SH-SY5Y (cell line): ENCODE data around the gene ATP6V0D1.

Experiments
- GATA2 ChIP-seq: IDR thresholded peaks from 2 replicates; pipeline ENCODE4 v1.6.1; 2011; ENCODE audit warnings: mild to moderate bottlenecking, low read depth, low read length
- GATA3 ChIP-seq: IDR thresholded peaks from 2 replicates; pipeline ENCODE4 v1.6.1; 2011; ENCODE audit warnings: low read depth, mild to moderate bottlenecking, low read length, moderate library complexity

DNA sequence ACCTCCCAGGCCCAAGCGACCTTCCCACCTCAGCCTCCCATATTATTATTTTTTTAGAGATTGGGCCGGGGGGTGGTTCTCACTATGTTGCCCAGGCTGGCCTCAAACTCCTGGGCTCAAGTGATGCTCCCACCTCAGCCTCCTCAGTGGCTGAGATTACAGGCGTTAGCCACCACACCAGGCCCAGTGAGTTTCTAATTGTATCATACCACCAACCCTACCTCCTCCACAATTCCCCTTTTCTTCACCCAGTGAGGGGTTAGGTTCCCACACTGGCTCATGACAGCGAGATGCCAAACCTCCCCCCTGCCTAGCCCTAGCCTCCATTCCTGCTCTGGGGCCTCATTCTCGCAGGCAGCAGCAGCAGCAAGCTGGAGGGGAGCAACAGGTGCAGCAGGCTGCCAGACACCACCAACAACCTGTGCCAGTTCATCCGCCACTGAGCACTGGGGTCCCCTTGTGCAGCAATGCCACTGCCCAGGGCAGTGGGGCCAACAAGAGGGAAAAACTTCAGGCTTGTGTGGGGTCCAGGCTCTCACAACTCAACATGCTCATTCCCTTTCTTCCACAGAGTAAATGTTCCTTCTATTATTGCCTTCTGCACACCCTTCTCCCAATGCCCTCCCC is 9.1 kb downstream of the ATP6V0D1 start:
- TF ChIP-seq GATA3 = no peak
- no peak for TF ChIP-seq GATA2
